Esophagus squamous epithelium (tissue), 5 donors: Measurements from ENCODE around the gene KRT17. TPM values are rescaled to one million over a fixed set of nuclear protein-coding genes. Genes with fewer than 3 reads are reported as not detected.
A peak's percentile ranks its signal among the peaks of the same experiment; 100 is the strongest.

Experiments used
- DNase-seq: peaks from one replicate; lab custom pipeline; 2025; lab: John Stamatoyannopoulos, UW
- H3K27ac ChIP-seq, 4 donors: fragments of 200-600 bp; sonication (generic); one replicate each; pipeline ENCODE4 v1.5.1; 2016 to 2019; ENCODE audit warnings: mild to moderate bottlenecking in 1 of 4
- H3K27me3 ChIP-seq, 4 donors: fragments of 200-600 bp; sonication (generic); 1 replicate in 3 of 4; 2 replicates in 1 of 4; pipeline versions ENCODE4 v1.5.1 to v1.6.0; 2017 to 2021; ENCODE audit warnings: antibody characterized with exemption in 1 of 4
- H3K36me3 ChIP-seq, 3 donors: fragments of 200-600 bp; sonication (generic); one replicate each; pipeline ENCODE4 v1.5.1; 2016 to 2019
- H3K4me1 ChIP-seq, 3 donors: fragments of 200-600 bp; sonication (generic); one replicate each; pipeline ENCODE4 v1.5.1; 2017 to 2019
- H3K4me3 ChIP-seq, 4 donors: fragments of 200-600 bp; sonication (generic); 1 replicate in 3 of 4; 2 replicates in 1 of 4; pipeline ENCODE4 v1.5.1; 2016 to 2019; ENCODE audit warnings: mild to moderate bottlenecking in 2 of 4, moderate library complexity in 1 of 4
- H3K9me3 ChIP-seq, 3 donors: fragments of 200-600 bp; sonication (generic); one replicate each; pipeline ENCODE4 v1.5.1; 2016 to 2019
- CTCF ChIP-seq, 6 experiments: fragments of 450-650 bp in 4 of 6; fragments of 200-600 bp in 2 of 6; sonication (generic) in 2 of 6; IDR thresholded peaks; one replicate each; pipeline ENCODE4 v1.5.1; 2016 to 2019; ENCODE audit warnings: antibody characterized with exemption in 6 of 6, mild to moderate bottlenecking in 4 of 6, moderate library complexity in 4 of 6
- POLR2A ChIP-seq, 4 donors: fragments of 450-650 bp; IDR thresholded peaks; one replicate each; pipeline ENCODE4 v1.6.1; 2017; ENCODE audit warnings: antibody characterized with exemption in 4 of 4, mild to moderate bottlenecking in 4 of 4, moderate library complexity in 3 of 4
- WGBS, 2 donors: methylation state at CpG; one replicate each; pipeline ENCODE4 v1.1.5; 2018; 5-methylcytosine and 5-hydroxymethylcytosine counted together
- intact Hi-C: fragments of 100-400 bp; cut with DNase I; formaldehyde crosslinking; loops from one replicate; pipeline ENCODE4 v1.15.0; 2022
- total RNA-seq, 4 donors: library from RNA; depleted of rRNA; stranded (reverse); fragments of >200 nt; gene quantifications; one replicate each; pipeline ENCODE4 v1.1.0, GENCODE V29; 2016
- donor health status: DM: yes; HTN: yes; CAD: no.

Gene KRT17
- total RNA-seq, 4 donors from 2014 or later: 45.8 to 2,552 (median 75.7) TPM

- no peaks in the 10 kb centered on the region for H3K36me3 ChIP-seq
- DNase-seq: no peak
- H3K27ac ChIP-seq: peak overlapping the region; percentile 93 to 98 (median 97)
- TF ChIP-seq POLR2A (IDR thresholded peaks at IDR 0.05): no peak
- peak in 2 of 6 experiments; percentile 4 to 11 for TF ChIP-seq CTCF (IDR thresholded peaks at IDR 0.05)
- no peaks in the 10 kb centered on the region for H3K9me3 ChIP-seq
- WGBS, 2 donors: 0% methylated on average over 4 to 6 of the region's 11 CpGs
- H3K27me3 ChIP-seq: no peaks in the 10 kb centered on the region
- peaks cover 21 to 77% (median 28%) of the 10 kb centered on the region in 3 donors for H3K4me1 ChIP-seq
- H3K4me3 ChIP-seq: peak overlapping the region; percentile 28 to 66 (median 50)
- intact Hi-C loops: loop anchor here (10.0 kb wide), 1 partner anchor 861 kb away; no protein-coding TSS in a partner anchor
These were observed 41.9 kb upstream of the KRT17 start for GRCh38 chr17:41666237-41666641.

DNA sequence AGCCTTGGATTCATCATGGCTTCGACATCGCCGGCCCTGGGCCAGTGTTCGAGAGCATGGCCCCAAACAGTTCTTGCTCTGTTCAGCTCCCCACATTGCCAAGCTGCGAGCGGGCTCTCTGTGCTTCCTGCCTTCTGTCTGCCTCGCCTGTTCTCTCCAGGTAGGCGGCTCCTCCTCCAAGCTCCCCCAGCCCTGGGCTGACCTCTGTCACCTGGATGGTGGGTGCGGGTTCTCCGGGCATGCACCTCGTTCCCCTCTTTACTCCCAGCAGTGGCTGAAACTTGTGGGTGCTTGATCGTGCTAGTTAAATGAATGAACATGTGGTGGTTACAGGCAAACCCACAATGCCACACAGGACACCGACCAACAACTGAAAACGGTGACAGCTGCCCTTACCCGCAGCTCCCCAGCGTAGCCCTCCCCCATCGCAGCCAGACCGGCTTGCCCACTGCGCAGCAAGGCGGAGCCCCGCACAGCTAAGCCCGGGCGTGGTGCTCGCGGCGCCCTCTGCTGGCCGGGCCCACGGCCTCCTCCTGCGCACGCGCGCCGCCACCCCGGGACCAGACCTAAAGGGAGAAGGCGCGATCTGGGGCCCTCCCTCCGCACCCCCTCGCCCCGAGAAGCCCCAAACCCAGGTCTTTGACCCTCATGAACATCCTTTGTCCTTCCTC is 41.3 kb upstream of the KRT17 start:
- Histone ChIP-seq H3K9me3 (no peaks in the 10 kb centered on the region), H3K27me3 (no peaks in the 10 kb centered on the region), H3K36me3 (no peaks in the 10 kb centered on the region), H3K4me3 (peak overlapping the region; percentile 28 to 66 (median 50)), H3K4me1 (peaks cover 21 to 82% (median 28%) of the 10 kb centered on the region in 3 donors), H3K27ac (peak overlapping the region; percentile 93 to 98 (median 97))
- TF ChIP-seq CTCF (IDR thresholded peaks at IDR 0.05) (peak; percentile 85 to 99 (median 98)), POLR2A (IDR thresholded peaks at IDR 0.05) (peak in 3 of 4 donors; percentile 35 to 88 (median 86))
- DNase-seq: peak; percentile 30
- 0 to 10% methylated on average over 7 to 9 of the region's 39 CpGs for WGBS, 2 donors
- intact Hi-C loops: loop anchor here (10.0 kb wide), 1 partner anchor 861 kb away; no protein-coding TSS in a partner anchor

DNA sequence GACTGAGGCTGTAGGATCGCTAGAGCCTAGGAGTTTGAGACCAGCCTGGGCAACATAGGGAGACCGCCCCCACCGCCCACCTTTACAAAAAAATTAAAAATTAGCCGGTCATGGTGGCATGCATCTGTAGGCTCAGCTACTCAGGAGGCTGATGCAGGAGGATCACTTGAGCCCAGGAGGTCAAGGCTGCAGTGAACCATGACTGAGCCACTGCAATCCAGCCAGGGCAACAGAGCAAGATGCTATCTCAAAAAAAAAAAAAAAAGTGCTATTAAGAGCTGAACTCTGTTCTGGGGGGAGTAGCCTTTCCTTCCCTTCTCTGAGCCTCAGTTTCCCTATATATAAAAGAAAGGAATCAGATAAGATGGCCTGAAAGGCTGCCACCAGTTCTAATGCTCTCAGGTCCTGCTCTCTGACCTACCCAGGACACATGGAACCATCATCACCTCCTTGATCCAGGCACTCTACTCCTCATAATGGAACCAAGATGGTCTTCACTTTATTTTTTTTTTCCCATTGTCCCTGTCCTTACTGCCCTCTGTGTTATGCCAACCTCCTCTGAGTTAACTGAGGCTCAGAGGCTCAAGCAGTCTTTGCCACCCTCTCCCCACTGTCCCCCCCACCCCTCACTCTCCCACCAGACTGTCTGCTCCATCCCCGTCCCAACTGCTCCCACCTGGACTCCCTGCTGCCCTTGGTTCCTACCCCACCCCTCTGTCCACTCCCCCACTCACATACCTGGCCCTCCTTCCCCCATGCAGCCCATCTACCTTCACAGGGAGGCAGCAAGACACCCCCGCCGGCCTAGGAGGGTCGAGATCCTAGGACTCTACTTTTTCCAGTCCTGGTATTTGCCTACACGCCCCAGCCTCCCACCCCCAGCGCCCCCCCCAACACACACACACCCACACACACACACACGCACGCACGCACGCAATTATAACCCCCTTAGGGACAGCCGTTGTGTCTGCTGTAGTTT is 40.5 kb upstream of the KRT17 start:
- peaks cover 25 to 91% (median 34%) of the 10 kb centered on the region in 3 donors for H3K4me1 ChIP-seq
- intact Hi-C loops: loop anchor here (5.0 to 10.0 kb wide), 2 partner anchors 118 to 860 kb away; no protein-coding TSS in a partner anchor
- H3K9me3 ChIP-seq: no peaks in the 10 kb centered on the region
- H3K27me3 ChIP-seq: no peaks in the 10 kb centered on the region
- no peak for DNase-seq
- H3K36me3 ChIP-seq: no peaks in the 10 kb centered on the region
- 21 to 48% methylated on average over 8 to 9 of the region's 15 CpGs for WGBS, 2 donors
- no peak for TF ChIP-seq CTCF (IDR thresholded peaks at IDR 0.05)
- peak overlapping the region; percentile 28 to 66 (median 50) for H3K4me3 ChIP-seq
- peak overlapping the region; percentile 93 to 98 (median 97) for H3K27ac ChIP-seq

GRCh38 chr17:41664172-41664457 is 39.7 kb upstream of the KRT17 start:
- Histone ChIP-seq H3K9me3 (no peaks in the 10 kb centered on the region), H3K27ac (peak overlapping the region; percentile 66 to 98 (median 97)), H3K27me3 (no peaks in the 10 kb centered on the region), H3K4me1 (peaks cover 32 to 94% (median 36%) of the 10 kb centered on the region in 3 donors), H3K36me3 (no peaks in the 10 kb centered on the region), H3K4me3 (peak overlapping the region in 1 of 4 donors; percentile 46)
- WGBS, 2 donors: 73 to 80% methylated on average over 1 to 2 of the region's 2 CpGs
- no peak for DNase-seq
- intact Hi-C loops: loop anchor here (5.0 to 10.0 kb wide), 2 partner anchors 117 to 859 kb away; no protein-coding TSS in a partner anchor
- TF ChIP-seq POLR2A (IDR thresholded peaks at IDR 0.05) (no peak), CTCF (IDR thresholded peaks at IDR 0.05) (no peak)
